Myocyte (in vitro differentiated cells): ENCODE results near the gene PDSS2. TPM values are rescaled to one million over a fixed set of nuclear protein-coding genes. Genes with fewer than 3 reads are reported as not detected.

Source experiments
- total RNA-seq: library from RNA; depleted of rRNA; stranded (reverse); fragments of >200 nt; gene quantifications from 2 replicates; pipeline ENCODE4 v1.2.3, GENCODE V29; 2014

PDSS2 gene
- total RNA-seq, 1 donor from 2014 or later = 87.6 TPM

Other genes with a start within 250 kb of the PDSS2 start
- 0.21 and 0.42 TPM in 2 replicates for gene SOBP, start 30.6 kb upstream of the PDSS2 start, total RNA-seq